ENCODE results near the gene TRIM16. TPM values are rescaled to one million over a fixed set of nuclear protein-coding genes. Genes with fewer than 3 reads are reported as not detected.
"Not testable (repeated sequence)": the region's sequence is repeated elsewhere in the genome, so short reads cannot be mapped to it uniquely, and the experiment has no call there.

TRIM16 gene
- total and polyA plus RNA-seq, 7 experiments from 2014 or later = 2.0 to 23.9 (median 7.4) TPM

DNA sequence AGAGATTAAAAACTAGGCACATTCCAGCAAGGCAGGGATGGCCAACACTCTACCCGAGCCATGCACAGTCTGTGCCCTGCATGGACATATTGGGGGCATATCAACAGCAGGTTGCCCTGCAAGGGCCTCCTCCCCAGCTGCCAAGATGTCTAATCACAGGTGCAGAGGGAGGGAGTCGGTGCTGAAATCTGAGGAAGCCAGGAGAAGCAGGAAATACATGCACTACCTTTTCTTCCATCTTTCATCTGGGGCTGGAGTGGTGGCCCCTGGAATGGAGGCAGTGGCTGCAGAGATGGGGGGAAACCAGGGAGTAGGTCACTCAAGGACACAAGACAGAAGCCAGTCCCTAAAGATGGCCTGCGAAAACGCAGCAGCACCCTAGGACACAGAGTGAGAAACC, 60.9 kb downstream of the TRIM16 start:
- H3K9me3 Mint-ChIP-seq; H3K36me3 ChIP-seq (ENCODE audit: control insufficient read depth in 2 of 3, insufficient read depth in 3 of 3, low read length in 3 of 3); H3K4me3 Mint-ChIP-seq; H3K4me3 ChIP-seq (ENCODE audit: low read length); intact Hi-C loops (cut with micrococcal nuclease); H3K27ac Mint-ChIP-seq; H3K27me3 Mint-ChIP-seq; H3K27me3 ChIP-seq (ENCODE audit: control insufficient read depth in 2 of 2, insufficient read depth in 2 of 2, low read length in 2 of 2); H3K9me3 ChIP-seq (ENCODE audit: control insufficient read depth in 2 of 3, low read length in 3 of 3); POLR2A ChIA-PET; H3K4me1 Mint-ChIP-seq; H3K27ac ChIP-seq (ENCODE audit: low read depth, low read length); H3K36me3 Mint-ChIP-seq; H3K4me1 ChIP-seq (ENCODE audit: control insufficient read depth in 2 of 2, insufficient read depth in 2 of 2, low read length in 2 of 2); DNase-seq; CTCF ChIA-PET; ATAC-seq: not testable (repeated sequence)

DNA sequence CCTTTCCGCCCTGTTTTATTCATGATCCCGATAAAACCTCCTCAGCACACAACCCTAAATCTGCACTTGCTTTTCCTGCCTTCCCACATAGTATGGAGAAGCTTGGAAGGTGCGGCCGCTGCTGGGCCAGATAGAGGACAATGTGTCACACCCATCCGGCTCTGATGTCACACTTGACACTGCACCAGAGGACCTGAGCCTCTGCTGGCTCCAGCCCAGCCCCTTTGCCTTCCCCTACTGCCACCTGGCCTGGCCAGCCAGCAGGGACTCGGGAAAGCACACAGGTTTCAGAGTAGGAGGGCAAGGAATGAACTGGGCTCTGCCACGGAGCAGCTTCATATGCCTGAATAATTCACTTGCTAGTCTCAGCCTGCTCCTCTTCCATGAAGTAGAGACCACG, 62.0 kb downstream of the TRIM16 start:
- H3K9me3 ChIP-seq (ENCODE audit: control insufficient read depth in 2 of 3, low read length in 3 of 3); H3K27me3 ChIP-seq (ENCODE audit: control insufficient read depth in 2 of 2, insufficient read depth in 2 of 2, low read length in 2 of 2); H3K27ac ChIP-seq (ENCODE audit: low read depth, low read length); H3K36me3 ChIP-seq (ENCODE audit: control insufficient read depth in 2 of 3, insufficient read depth in 3 of 3, low read length in 3 of 3); intact Hi-C loops (cut with micrococcal nuclease); DNase-seq; H3K36me3 Mint-ChIP-seq; ATAC-seq; H3K4me3 Mint-ChIP-seq; H3K27me3 Mint-ChIP-seq; H3K4me1 ChIP-seq (ENCODE audit: control insufficient read depth in 2 of 2, insufficient read depth in 2 of 2, low read length in 2 of 2); H3K27ac Mint-ChIP-seq; H3K4me1 Mint-ChIP-seq; POLR2A ChIA-PET; H3K4me3 ChIP-seq (ENCODE audit: low read length); H3K9me3 Mint-ChIP-seq; CTCF ChIA-PET: not testable (repeated sequence)

DNA sequence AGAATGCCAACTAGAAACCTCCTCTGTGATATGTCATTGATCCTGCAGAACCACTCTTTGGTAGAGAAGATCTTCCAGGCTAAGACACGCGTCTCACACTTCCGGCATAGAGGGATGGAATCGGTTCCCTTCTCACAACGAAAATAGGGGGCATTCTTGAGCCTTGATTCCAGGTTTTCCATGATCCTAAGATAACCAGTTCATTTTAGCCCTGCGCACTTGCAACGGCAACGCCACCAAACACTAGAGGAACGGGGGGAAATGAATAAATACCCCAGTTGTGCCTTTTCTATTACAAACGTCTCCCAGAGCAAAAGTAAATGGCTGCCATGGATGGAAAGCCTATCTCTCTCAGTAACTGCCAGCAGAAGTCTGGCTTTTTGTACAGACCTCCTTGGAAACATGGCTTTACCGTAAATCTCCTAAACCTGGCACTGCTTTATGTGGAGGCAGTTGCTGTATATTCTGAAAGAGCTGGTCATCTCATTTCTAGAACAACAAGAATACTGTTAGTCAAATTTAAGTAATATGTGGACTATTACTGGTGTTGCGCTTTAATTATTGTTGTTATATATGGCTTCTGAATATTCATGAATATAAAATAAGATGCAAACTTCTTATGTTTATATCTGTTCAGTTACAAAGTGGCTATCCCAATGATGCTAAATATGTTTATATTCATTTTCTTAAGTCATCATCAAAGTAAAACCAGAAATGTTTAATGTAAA, 64.6 kb downstream of the TRIM16 start, which contains the start of gene FBXW10B:
Gene FBXW10B, minus strand, starts transcription at position 374 of the 728 bp plus-strand sequence. Its CDS starts 192 bp downstream, at position 182.
- intact Hi-C loops (cut with micrococcal nuclease); H3K27me3 ChIP-seq (ENCODE audit: control insufficient read depth in 2 of 2, insufficient read depth in 2 of 2, low read length in 2 of 2): not testable (repeated sequence)

DNA sequence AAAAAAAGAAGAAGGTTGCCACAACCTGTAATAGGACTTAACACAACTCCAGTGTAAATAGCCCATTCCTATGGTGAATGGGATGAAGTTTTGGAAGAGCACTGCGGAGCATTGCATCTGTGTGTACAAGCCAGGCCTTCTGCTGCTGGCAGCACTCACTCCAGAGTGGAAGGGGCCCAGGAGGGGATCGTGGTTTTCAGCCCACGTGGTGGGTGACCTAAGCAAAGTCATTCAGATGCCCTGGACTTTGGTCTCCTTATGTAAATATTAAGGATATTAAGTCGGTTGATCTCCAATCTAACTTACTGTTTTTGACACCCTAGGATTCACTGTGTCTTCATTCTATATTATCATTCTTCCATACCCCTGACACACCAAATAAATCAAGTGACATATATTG, 67.3 kb downstream of the TRIM16 start:
- H3K36me3 ChIP-seq (ENCODE audit: control insufficient read depth in 2 of 3, insufficient read depth in 3 of 3, low read length in 3 of 3); DNase-seq; H3K27ac Mint-ChIP-seq; H3K36me3 Mint-ChIP-seq; H3K27me3 Mint-ChIP-seq; H3K27ac ChIP-seq (ENCODE audit: low read depth, low read length); intact Hi-C loops (cut with micrococcal nuclease); ATAC-seq; H3K4me1 Mint-ChIP-seq; POLR2A ChIA-PET; CTCF ChIA-PET; H3K27me3 ChIP-seq (ENCODE audit: control insufficient read depth in 2 of 2, insufficient read depth in 2 of 2, low read length in 2 of 2); H3K4me3 Mint-ChIP-seq; H3K4me1 ChIP-seq (ENCODE audit: control insufficient read depth in 2 of 2, insufficient read depth in 2 of 2, low read length in 2 of 2); H3K9me3 ChIP-seq (ENCODE audit: control insufficient read depth in 2 of 3, low read length in 3 of 3); H3K4me3 ChIP-seq (ENCODE audit: low read length); H3K9me3 Mint-ChIP-seq: not testable (repeated sequence)

More for the DNA sequence above, 64.6 kb downstream of the TRIM16 start, which contains the start of gene FBXW10B:
- H3K27ac Mint-ChIP-seq = peak within 1 kb of the TSS in 1 of 9 donors; percentile 77
- H3K9me3 Mint-ChIP-seq; H3K36me3 ChIP-seq (ENCODE audit: control insufficient read depth in 2 of 3, insufficient read depth in 3 of 3, low read length in 3 of 3); CTCF ChIA-PET; H3K4me1 Mint-ChIP-seq; H3K27ac ChIP-seq (ENCODE audit: low read depth, low read length); H3K36me3 Mint-ChIP-seq; ATAC-seq; H3K27me3 Mint-ChIP-seq; H3K9me3 ChIP-seq (ENCODE audit: control insufficient read depth in 2 of 3, low read length in 3 of 3); DNase-seq; H3K4me3 ChIP-seq (ENCODE audit: low read length); POLR2A ChIA-PET; H3K4me3 Mint-ChIP-seq; H3K4me1 ChIP-seq (ENCODE audit: control insufficient read depth in 2 of 2, insufficient read depth in 2 of 2, low read length in 2 of 2): not testable (repeated sequence)

DNA sequence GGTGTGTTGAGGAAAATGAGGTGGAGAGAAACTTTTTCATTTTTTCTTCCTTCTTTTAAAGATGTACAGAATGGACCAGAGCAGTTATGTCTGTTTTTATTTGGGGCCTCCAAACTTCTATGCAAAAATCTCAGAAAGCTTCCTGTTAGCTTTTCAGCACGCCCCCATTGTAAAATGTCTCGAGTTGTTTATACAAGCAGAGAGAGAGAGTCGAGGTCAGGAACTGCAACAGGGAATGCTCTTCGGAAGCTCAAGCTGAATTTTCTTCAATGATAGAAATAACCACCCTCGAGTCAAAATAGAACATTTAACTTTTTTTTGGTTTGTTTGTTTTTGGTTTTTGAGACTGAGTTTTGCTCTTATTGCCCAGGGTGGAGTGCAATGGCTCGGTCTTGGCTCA, 68.3 kb downstream of the TRIM16 start:
- H3K4me3 Mint-ChIP-seq; H3K36me3 ChIP-seq (ENCODE audit: control insufficient read depth in 2 of 3, insufficient read depth in 3 of 3, low read length in 3 of 3); POLR2A ChIA-PET; H3K27me3 ChIP-seq (ENCODE audit: control insufficient read depth in 2 of 2, insufficient read depth in 2 of 2, low read length in 2 of 2); H3K36me3 Mint-ChIP-seq; H3K27ac Mint-ChIP-seq; H3K27ac ChIP-seq (ENCODE audit: low read depth, low read length); intact Hi-C loops (cut with micrococcal nuclease); H3K4me1 Mint-ChIP-seq; H3K27me3 Mint-ChIP-seq; H3K4me1 ChIP-seq (ENCODE audit: control insufficient read depth in 2 of 2, insufficient read depth in 2 of 2, low read length in 2 of 2); CTCF ChIA-PET; DNase-seq; ATAC-seq; H3K4me3 ChIP-seq (ENCODE audit: low read length); H3K9me3 ChIP-seq (ENCODE audit: control insufficient read depth in 2 of 3, low read length in 3 of 3); H3K9me3 Mint-ChIP-seq: not testable (repeated sequence)

DNA sequence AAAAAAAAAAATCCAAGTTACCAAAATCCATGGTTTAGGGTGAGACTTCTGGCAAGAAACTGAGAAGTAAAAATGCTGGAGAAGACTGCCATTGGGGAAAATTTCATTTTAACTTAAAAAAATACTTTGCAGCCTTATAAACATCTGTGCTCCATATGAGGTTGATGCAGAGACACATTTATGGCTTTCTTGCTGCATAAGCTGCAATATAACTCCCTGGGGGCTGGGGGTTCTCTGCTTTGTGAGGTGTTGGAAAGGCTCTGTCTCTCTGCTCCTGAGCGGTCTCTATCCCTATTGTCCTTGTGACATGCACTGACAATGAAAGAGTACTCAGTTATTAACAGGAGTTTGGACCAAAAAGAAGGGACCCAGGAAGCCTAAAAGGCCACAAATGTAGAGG, 71.0 kb downstream of the TRIM16 start:
- DNase-seq; H3K36me3 Mint-ChIP-seq; H3K4me3 ChIP-seq (ENCODE audit: low read length); H3K36me3 ChIP-seq (ENCODE audit: control insufficient read depth in 2 of 3, insufficient read depth in 3 of 3, low read length in 3 of 3); H3K27me3 ChIP-seq (ENCODE audit: control insufficient read depth in 2 of 2, insufficient read depth in 2 of 2, low read length in 2 of 2); H3K27me3 Mint-ChIP-seq; H3K9me3 ChIP-seq (ENCODE audit: control insufficient read depth in 2 of 3, low read length in 3 of 3); H3K27ac ChIP-seq (ENCODE audit: low read depth, low read length); H3K27ac Mint-ChIP-seq; CTCF ChIA-PET; POLR2A ChIA-PET; H3K9me3 Mint-ChIP-seq; intact Hi-C loops (cut with micrococcal nuclease); H3K4me1 ChIP-seq (ENCODE audit: control insufficient read depth in 2 of 2, insufficient read depth in 2 of 2, low read length in 2 of 2); H3K4me1 Mint-ChIP-seq; H3K4me3 Mint-ChIP-seq; ATAC-seq: not testable (repeated sequence)

DNA sequence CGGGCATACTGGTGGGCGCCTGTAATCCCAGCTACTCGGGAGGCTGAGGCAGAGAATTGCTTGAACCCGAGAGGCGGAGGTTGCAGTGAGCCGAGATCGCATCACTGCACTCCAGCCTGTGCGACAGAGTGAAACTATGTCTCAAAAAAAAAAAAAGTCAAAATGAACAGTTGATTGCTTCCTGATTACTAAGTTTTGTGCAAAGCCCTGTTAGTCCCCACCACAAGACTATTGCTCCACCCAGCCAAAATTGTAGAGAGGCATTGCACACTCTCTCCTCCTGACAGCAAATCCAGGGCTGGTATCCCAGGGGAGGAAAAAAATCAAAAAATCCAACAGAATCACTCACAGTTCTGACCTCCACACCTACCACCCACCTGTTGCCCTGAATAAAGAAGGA, 91.2 kb downstream of the TRIM16 start:
- Mint-ChIP-seq H3K4me1 (peaks cover 0 to 32% (median 21%) of the 10 kb centered on the region in 7 donors), H3K27me3 (peaks cover 0 to 12% (median 7%) of the 10 kb centered on the region in 5 donors)
- H3K4me3 Mint-ChIP-seq; H3K27me3 ChIP-seq (ENCODE audit: control insufficient read depth in 2 of 2, insufficient read depth in 2 of 2, low read length in 2 of 2); intact Hi-C loops (cut with micrococcal nuclease); H3K27ac ChIP-seq (ENCODE audit: low read depth, low read length); ATAC-seq; H3K9me3 Mint-ChIP-seq; H3K36me3 Mint-ChIP-seq; POLR2A ChIA-PET; DNase-seq; H3K36me3 ChIP-seq (ENCODE audit: control insufficient read depth in 2 of 3, insufficient read depth in 3 of 3, low read length in 3 of 3); CTCF ChIA-PET; H3K9me3 ChIP-seq (ENCODE audit: control insufficient read depth in 2 of 3, low read length in 3 of 3); H3K27ac Mint-ChIP-seq; H3K4me1 ChIP-seq (ENCODE audit: control insufficient read depth in 2 of 2, insufficient read depth in 2 of 2, low read length in 2 of 2); H3K4me3 ChIP-seq (ENCODE audit: low read length): not testable (repeated sequence)

Data from naive thymus-derived CD4-positive, alpha-beta T cell (primary cell).